H1 (cell line): ENCODE measurements around the gene ANK3. TPM values are rescaled to one million over a fixed set of nuclear protein-coding genes. Genes with fewer than 3 reads are reported as not detected.

Experiments
- BRCA1 ChIP-seq: IDR thresholded peaks from 2 replicates; pipeline ENCODE4 v1.6.1; 2012; ENCODE audit warnings: low read depth, low read length, improper control_type of control experiment
- CREB1 ChIP-seq: IDR thresholded peaks from 2 replicates; pipeline ENCODE4 v1.6.1; 2012; ENCODE audit warnings: inconsistent platforms
- FOSL1 ChIP-seq: IDR thresholded peaks from 2 replicates; pipeline ENCODE4 v1.6.1; 2011; ENCODE audit warnings: mild to moderate bottlenecking, low read depth, low read length, moderate library complexity; ENCODE audit not compliant: insufficient read depth
- KDM1A ChIP-seq: fragments of 200-600, 300-600 bp; sonication (generic); IDR thresholded peaks from 2 replicates; pipeline ENCODE4 v1.7.1; 2016; ENCODE audit warnings: mild to moderate bottlenecking, low read length, borderline replicate concordance
- POLR2A ChIP-seq, 2 experiments: IDR thresholded peaks; 1 replicate in 1 of 2; 2 replicates in 1 of 2; pipeline ENCODE4 v1.6.1; 2011; ENCODE audit warnings: low read depth in 2 of 2, low read length in 2 of 2, mild to moderate bottlenecking in 2 of 2; ENCODE audit errors: control extremely low read depth in 1 of 2
- YY1 ChIP-seq: IDR thresholded peaks from 2 replicates; pipeline ENCODE4 v1.6.1; 2011; ENCODE audit warnings: low read depth, mild to moderate bottlenecking, low read length
- polyA plus RNA-seq, 7 experiments: library from polyadenylated mRNA; depleted of rRNA in 3 of 7; stranded (reverse) in 5 of 7; unstranded in 2 of 7; fragments of >200 nt in 5 of 7; fragments of 200-250 nt in 2 of 7; gene quantifications; 1 replicate in 5 of 7; 2 replicates in 1 of 7; 4 replicates in 1 of 7; pipeline versions ENCODE4 v1.2.1 to v1.2.3, GENCODE V29; 2011 to 2013; ENCODE audit warnings: missing spikeins in 2 of 7, mixed read lengths in 2 of 7
- total RNA-seq: library from RNA; stranded (reverse); fragmentation: NEBNext Ultra II Directional; extraction: Animal tissue kit (Norgen Biotek cat#: 25700); gene quantifications from 2 replicates; pipeline ENCODE4 v1.2.1, GENCODE V29; 2021
- TF ChIP-seq, protein P1 (sequence below): fragments of 300-600 bp; sonication (generic); IDR thresholded peaks from 2 replicates; pipeline ENCODE4 v1.7.1; 2012; ENCODE audit warnings: low read length, moderate library complexity, mild to moderate bottlenecking, inconsistent platforms; ENCODE audit not compliant: insufficient replicate concordance

Gene ANK3
- total and polyA plus RNA-seq, 2 of the 8 experiments (the other 6 are each of a cell fraction or from before 2014, with no cell fraction given): 18.1 to 67.9 TPM

DNA sequence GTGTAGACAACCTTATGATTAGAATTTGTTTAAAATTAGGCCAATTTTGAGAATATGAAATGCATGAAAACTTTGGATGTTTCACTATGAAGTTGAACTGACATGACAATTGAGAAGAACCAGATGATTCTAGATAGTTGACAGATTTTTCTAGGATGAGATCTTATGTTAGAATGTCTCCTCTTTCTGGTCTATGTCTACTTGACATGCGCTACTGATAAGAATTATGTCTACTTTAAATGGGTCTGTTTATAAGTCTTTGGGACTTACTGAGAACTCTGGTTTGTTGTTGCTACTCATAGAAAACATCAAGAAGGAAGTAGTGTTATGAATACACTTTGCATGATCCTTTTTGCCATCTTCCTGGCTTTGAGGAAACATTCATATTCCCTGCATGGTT is 255.1 kb downstream of the ANK3 start (continued):
- TF ChIP-seq, protein P1, sequence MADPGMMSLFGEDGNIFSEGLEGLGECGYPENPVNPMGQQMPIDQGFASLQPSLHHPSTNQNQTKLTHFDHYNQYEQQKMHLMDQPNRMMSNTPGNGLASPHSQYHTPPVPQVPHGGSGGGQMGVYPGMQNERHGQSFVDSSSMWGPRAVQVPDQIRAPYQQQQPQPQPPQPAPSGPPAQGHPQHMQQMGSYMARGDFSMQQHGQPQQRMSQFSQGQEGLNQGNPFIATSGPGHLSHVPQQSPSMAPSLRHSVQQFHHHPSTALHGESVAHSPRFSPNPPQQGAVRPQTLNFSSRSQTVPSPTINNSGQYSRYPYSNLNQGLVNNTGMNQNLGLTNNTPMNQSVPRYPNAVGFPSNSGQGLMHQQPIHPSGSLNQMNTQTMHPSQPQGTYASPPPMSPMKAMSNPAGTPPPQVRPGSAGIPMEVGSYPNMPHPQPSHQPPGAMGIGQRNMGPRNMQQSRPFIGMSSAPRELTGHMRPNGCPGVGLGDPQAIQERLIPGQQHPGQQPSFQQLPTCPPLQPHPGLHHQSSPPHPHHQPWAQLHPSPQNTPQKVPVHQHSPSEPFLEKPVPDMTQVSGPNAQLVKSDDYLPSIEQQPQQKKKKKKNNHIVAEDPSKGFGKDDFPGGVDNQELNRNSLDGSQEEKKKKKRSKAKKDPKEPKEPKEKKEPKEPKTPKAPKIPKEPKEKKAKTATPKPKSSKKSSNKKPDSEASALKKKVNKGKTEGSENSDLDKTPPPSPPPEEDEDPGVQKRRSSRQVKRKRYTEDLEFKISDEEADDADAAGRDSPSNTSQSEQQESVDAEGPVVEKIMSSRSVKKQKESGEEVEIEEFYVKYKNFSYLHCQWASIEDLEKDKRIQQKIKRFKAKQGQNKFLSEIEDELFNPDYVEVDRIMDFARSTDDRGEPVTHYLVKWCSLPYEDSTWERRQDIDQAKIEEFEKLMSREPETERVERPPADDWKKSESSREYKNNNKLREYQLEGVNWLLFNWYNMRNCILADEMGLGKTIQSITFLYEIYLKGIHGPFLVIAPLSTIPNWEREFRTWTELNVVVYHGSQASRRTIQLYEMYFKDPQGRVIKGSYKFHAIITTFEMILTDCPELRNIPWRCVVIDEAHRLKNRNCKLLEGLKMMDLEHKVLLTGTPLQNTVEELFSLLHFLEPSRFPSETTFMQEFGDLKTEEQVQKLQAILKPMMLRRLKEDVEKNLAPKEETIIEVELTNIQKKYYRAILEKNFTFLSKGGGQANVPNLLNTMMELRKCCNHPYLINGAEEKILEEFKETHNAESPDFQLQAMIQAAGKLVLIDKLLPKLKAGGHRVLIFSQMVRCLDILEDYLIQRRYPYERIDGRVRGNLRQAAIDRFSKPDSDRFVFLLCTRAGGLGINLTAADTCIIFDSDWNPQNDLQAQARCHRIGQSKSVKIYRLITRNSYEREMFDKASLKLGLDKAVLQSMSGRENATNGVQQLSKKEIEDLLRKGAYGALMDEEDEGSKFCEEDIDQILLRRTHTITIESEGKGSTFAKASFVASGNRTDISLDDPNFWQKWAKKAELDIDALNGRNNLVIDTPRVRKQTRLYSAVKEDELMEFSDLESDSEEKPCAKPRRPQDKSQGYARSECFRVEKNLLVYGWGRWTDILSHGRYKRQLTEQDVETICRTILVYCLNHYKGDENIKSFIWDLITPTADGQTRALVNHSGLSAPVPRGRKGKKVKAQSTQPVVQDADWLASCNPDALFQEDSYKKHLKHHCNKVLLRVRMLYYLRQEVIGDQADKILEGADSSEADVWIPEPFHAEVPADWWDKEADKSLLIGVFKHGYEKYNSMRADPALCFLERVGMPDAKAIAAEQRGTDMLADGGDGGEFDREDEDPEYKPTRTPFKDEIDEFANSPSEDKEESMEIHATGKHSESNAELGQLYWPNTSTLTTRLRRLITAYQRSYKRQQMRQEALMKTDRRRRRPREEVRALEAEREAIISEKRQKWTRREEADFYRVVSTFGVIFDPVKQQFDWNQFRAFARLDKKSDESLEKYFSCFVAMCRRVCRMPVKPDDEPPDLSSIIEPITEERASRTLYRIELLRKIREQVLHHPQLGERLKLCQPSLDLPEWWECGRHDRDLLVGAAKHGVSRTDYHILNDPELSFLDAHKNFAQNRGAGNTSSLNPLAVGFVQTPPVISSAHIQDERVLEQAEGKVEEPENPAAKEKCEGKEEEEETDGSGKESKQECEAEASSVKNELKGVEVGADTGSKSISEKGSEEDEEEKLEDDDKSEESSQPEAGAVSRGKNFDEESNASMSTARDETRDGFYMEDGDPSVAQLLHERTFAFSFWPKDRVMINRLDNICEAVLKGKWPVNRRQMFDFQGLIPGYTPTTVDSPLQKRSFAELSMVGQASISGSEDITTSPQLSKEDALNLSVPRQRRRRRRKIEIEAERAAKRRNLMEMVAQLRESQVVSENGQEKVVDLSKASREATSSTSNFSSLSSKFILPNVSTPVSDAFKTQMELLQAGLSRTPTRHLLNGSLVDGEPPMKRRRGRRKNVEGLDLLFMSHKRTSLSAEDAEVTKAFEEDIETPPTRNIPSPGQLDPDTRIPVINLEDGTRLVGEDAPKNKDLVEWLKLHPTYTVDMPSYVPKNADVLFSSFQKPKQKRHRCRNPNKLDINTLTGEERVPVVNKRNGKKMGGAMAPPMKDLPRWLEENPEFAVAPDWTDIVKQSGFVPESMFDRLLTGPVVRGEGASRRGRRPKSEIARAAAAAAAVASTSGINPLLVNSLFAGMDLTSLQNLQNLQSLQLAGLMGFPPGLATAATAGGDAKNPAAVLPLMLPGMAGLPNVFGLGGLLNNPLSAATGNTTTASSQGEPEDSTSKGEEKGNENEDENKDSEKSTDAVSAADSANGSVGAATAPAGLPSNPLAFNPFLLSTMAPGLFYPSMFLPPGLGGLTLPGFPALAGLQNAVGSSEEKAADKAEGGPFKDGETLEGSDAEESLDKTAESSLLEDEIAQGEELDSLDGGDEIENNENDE: no peak
- no peak for TF ChIP-seq YY1
- TF ChIP-seq CREB1: no peak
- no peak for TF ChIP-seq FOSL1
- TF ChIP-seq KDM1A: no peak
- TF ChIP-seq POLR2A (IDR thresholded peaks at IDR 0.05; ENCODE audit: control extremely low read depth in 1 of 2, low read depth in 2 of 2, low read length in 2 of 2): no peak
- no peak for TF ChIP-seq BRCA1
